GM10248 (cell line): ENCODE results near the gene TJAP1.

Experiments used
- CTCF ChIA-PET: fragments of 300-600 bp; sonication (Branson Sonifier 250); formaldehyde crosslinking; extraction: SDS; loops from one replicate; lab custom pipeline; 2021; ENCODE audit warnings: antibody characterized with exemption; lab: Yijun Ruan, JAX
- POLR2A ChIA-PET: fragments of 350-650 bp; sonication (Branson Sonifier 250); formaldehyde crosslinking; extraction: SDS; loops from one replicate; lab custom pipeline; 2020; ENCODE audit warnings: antibody characterized with exemption; lab: Yijun Ruan, JAX
- DNase-seq: peaks from one replicate; pipeline ENCODE4 v3.0.0; 2012; ENCODE audit errors: extremely low spot score
- CTCF ChIP-seq: IDR thresholded peaks from 2 replicates; pipeline ENCODE4 v1.5.1; 2012; ENCODE audit warnings: mild to moderate bottlenecking, low read depth; ENCODE audit errors: extremely low read depth, missing control alignments, control extremely low read depth

Gene TJAP1

GRCh38 chr6:43444036-43444435 lies 33.3 kb upstream of the TJAP1 start:
- no peak for DNase-seq
- CTCF ChIA-PET: interaction anchor here (1.5 to 2.0 kb wide), 3 partner anchors 9 to 180 kb away, joined by 3 to 10 read pairs (median 4); no protein-coding TSS in a partner anchor
- POLR2A ChIA-PET: interaction anchor here (0.6 kb wide), 2 partner anchors 20 to 264 kb away, joined by 5 to 7 read pairs; no protein-coding TSS in a partner anchor
- no peak for TF ChIP-seq CTCF

DNA sequence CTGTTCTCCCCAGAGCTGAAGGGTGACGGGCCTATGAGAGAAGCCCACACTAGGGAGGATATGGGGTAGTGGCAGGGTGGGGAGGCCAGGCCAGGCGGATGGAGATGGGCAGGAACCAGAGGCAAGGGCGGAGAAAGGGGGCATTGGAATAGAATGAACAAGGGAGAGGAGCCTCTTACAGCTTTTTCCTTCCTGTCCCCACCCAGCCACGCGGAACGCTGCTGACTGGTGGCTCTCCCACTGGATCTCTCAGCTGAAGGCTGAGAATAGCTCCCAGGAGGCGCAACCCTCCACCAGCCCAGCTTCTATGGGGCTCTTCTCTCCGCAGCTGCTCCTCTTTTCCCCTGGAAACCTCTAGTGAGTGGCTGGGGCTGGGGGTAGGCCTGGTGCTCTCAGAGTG lies 32.8 kb upstream of the TJAP1 start:
- POLR2A ChIA-PET: interaction anchor here (0.6 kb wide), 2 partner anchors 19 to 265 kb away, joined by 5 to 7 read pairs; no protein-coding TSS in a partner anchor
- TF ChIP-seq CTCF: no peak
- CTCF ChIA-PET: interaction anchor here (1.5 to 2.0 kb wide), 3 partner anchors 10 to 181 kb away, joined by 3 to 10 read pairs (median 4); no protein-coding TSS in a partner anchor
- DNase-seq: no peak

DNA sequence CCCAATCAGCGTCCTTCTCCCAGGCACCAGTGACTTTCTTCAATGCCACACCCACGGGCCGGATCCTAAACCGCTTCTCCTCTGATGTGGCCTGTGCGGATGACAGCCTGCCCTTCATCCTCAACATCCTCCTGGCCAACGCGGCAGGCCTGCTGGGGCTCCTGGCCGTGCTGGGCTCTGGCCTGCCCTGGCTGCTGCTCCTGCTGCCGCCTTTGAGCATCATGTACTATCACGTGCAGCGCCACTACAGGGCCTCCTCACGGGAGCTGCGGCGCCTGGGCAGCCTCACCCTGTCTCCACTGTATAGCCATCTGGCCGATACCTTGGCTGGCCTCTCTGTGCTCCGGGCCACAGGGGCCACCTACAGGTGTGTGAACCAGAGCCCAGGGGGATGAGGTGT lies 31.8 kb upstream of the TJAP1 start:
- POLR2A ChIA-PET: no interaction called here
- no peak for DNase-seq
- no peak for TF ChIP-seq CTCF
- CTCF ChIA-PET: interaction anchor here (1.3 to 1.5 kb wide), 2 partner anchors 9 to 61 kb away, joined by 3 read pairs; no protein-coding TSS in a partner anchor

GRCh38 chr6:43447604-43448003 lies 29.8 kb upstream of the TJAP1 start:
- POLR2A ChIA-PET: no interaction called here
- TF ChIP-seq CTCF: no peak
- CTCF ChIA-PET: interaction anchor here (0.9 to 5.3 kb wide), 4 partner anchors 10 to 59 kb away, joined by 3 to 20 read pairs (median 10); no protein-coding TSS in a partner anchor
- DNase-seq: no peak

GRCh38 chr6:43448916-43449315 lies 28.5 kb upstream of the TJAP1 start:
- ChIA-PET CTCF (interaction anchor here (1.0 to 5.3 kb wide), 3 partner anchors 10 to 58 kb away, joined by 3 to 20 read pairs (median 18); no protein-coding TSS in a partner anchor), POLR2A (no interaction called here)
- DNase-seq: no peak
- TF ChIP-seq CTCF: no peak

GRCh38 chr6:43450699-43451131 lies 26.7 kb upstream of the TJAP1 start:
- ChIA-PET POLR2A (no interaction called here), CTCF (interaction anchor here (1.0 to 5.3 kb wide), 4 partner anchors 11 to 56 kb away, joined by 3 to 20 read pairs (median 10); no protein-coding TSS in a partner anchor)
- TF ChIP-seq CTCF: no peak
- DNase-seq: no peak
